ENCODE measurements around the gene TK2. TPM values are rescaled to one million over a fixed set of nuclear protein-coding genes. Genes with fewer than 3 reads are reported as not detected.

The TK2 gene
- total RNA-seq, 1 donor from 2014 or later, result 16.1 TPM

DNA sequence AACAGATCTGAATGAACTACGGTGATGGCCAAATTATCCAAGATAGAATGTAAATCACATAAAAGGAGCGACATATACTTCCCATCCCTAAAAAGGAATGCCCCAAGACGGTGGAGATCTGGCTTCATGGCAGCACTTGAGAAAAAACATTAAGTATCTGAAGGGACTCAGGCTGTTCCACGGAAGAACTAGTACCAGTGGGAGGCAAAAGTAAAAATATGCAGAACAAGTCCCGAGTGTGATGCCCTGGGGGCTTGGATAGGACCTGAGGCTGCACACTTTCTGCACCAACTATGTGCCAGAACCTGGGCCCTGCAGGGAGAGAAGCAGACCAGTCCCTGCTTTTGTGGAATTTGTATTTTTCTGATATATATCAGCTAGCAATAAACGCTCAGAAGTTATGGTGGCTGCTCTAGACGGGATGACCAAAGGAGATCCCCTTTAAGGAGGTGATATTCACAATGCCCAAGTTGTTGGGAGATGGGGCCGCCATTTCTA, 1.9 kb upstream of the TK2 start:
- H3K4me3 Mint-ChIP-seq (ENCODE audit: low read depth), result peak overlapping the region; percentile 79
- H3K4me1 Mint-ChIP-seq (ENCODE audit: low read depth), result peaks cover 23% of the 10 kb centered on the region
- H3K9me3 Mint-ChIP-seq (ENCODE audit: low read depth), result no peaks in the 10 kb centered on the region
- no peaks in the 10 kb centered on the region for H3K27me3 Mint-ChIP-seq
- peaks cover 8% of the 10 kb centered on the region for H3K36me3 Mint-ChIP-seq (ENCODE audit: insufficient read depth)
- TF ChIP-seq, protein P1, sequence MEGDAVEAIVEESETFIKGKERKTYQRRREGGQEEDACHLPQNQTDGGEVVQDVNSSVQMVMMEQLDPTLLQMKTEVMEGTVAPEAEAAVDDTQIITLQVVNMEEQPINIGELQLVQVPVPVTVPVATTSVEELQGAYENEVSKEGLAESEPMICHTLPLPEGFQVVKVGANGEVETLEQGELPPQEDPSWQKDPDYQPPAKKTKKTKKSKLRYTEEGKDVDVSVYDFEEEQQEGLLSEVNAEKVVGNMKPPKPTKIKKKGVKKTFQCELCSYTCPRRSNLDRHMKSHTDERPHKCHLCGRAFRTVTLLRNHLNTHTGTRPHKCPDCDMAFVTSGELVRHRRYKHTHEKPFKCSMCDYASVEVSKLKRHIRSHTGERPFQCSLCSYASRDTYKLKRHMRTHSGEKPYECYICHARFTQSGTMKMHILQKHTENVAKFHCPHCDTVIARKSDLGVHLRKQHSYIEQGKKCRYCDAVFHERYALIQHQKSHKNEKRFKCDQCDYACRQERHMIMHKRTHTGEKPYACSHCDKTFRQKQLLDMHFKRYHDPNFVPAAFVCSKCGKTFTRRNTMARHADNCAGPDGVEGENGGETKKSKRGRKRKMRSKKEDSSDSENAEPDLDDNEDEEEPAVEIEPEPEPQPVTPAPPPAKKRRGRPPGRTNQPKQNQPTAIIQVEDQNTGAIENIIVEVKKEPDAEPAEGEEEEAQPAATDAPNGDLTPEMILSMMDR (IDR thresholded peaks at IDR 0.05; ENCODE audit: unreplicated experiment), result no peak
- no peak for DNase-seq (ENCODE audit: low spot score, unreplicated experiment)
- H3K27ac Mint-ChIP-seq, result peak overlapping the region; percentile 94

DNA sequence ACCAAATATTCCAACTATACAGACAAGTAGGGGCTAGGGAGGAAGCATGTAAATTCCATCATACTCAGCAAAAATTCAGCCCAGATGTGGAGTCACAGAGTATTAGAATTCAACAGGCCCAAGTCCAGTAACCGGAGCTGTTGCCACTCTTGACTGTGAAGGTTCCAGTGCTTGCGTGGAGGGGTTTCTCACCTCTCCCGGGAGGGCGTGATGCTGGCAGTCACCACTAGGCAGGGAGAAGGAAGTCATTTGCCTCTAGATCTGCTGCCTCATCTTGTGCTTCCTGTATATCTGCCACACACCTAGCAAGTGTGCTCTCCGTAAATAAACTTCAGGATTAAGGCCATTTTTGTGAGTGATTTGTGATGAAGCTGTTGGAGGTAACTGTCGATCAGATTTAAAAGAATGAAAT, 1.4 kb upstream of the TK2 start:
- TF ChIP-seq, protein P1 (IDR thresholded peaks at IDR 0.05; ENCODE audit: unreplicated experiment), result peak; percentile 40
- peak overlapping the region; percentile 33 for H3K27ac Mint-ChIP-seq
- peaks cover 23% of the 10 kb centered on the region for H3K4me1 Mint-ChIP-seq (ENCODE audit: low read depth)

DNA sequence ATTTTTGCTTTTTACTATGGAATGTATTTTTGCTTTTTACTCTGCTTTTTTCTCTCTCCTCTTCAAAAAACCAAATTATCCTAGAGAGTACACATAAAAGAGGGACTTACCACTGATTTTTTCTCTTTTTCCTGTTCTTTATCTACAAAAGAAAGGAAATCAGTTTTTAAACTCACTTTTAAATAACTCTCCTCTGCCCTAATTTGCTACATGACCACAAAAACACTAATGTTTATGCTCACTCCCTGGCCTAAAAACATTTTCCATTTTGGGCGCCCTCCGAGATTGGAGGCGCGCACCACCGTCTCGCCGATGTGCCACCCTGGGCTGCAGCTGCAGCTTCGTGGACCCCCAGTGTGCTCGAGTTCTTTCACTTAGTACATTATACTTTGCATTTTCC, 1.1 kb downstream of the TK2 start:
- no peak for DNase-seq (ENCODE audit: low spot score, unreplicated experiment)
- peaks cover 13% of the 10 kb centered on the region for H3K36me3 Mint-ChIP-seq (ENCODE audit: insufficient read depth)
- peak overlapping the region; percentile 71 for H3K4me3 Mint-ChIP-seq (ENCODE audit: low read depth)
- no peaks in the 10 kb centered on the region for H3K9me3 Mint-ChIP-seq (ENCODE audit: low read depth)
- peak overlapping the region; percentile 86 for H3K27ac Mint-ChIP-seq
- H3K27me3 Mint-ChIP-seq, result no peaks in the 10 kb centered on the region
- TF ChIP-seq, protein P1 (IDR thresholded peaks at IDR 0.05; ENCODE audit: unreplicated experiment), result no peak
- peaks cover 23% of the 10 kb centered on the region for H3K4me1 Mint-ChIP-seq (ENCODE audit: low read depth)

More for the DNA sequence above, 1.4 kb upstream of the TK2 start:
- DNase-seq (ENCODE audit: low spot score, unreplicated experiment), result no peak
- no peaks in the 10 kb centered on the region for H3K9me3 Mint-ChIP-seq (ENCODE audit: low read depth)
- H3K27me3 Mint-ChIP-seq, result no peaks in the 10 kb centered on the region
- peaks cover 9% of the 10 kb centered on the region for H3K36me3 Mint-ChIP-seq (ENCODE audit: insufficient read depth)
- H3K4me3 Mint-ChIP-seq (ENCODE audit: low read depth), result peak overlapping the region; percentile 79

DNA sequence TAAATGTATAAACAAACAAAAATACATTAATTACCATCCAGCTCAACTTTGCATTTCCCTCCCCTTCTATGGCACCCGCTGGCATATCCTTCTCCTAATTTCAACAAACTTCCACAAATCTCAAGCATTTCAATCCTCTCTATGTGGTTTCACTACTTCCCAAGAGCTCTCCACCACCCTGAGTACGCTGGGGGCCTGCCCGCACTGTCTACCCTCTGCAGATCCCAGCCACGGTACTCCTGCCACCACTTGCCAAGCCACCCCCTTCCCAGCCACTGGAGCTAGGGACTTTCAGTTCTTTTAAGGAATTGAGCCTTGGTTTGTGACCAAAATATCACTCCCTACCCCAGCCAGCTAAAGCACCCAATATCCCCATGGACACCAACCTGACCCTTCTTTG, 1.9 kb downstream of the TK2 start:
- H3K4me3 Mint-ChIP-seq (ENCODE audit: low read depth), result peak overlapping the region; percentile 71

DNA sequence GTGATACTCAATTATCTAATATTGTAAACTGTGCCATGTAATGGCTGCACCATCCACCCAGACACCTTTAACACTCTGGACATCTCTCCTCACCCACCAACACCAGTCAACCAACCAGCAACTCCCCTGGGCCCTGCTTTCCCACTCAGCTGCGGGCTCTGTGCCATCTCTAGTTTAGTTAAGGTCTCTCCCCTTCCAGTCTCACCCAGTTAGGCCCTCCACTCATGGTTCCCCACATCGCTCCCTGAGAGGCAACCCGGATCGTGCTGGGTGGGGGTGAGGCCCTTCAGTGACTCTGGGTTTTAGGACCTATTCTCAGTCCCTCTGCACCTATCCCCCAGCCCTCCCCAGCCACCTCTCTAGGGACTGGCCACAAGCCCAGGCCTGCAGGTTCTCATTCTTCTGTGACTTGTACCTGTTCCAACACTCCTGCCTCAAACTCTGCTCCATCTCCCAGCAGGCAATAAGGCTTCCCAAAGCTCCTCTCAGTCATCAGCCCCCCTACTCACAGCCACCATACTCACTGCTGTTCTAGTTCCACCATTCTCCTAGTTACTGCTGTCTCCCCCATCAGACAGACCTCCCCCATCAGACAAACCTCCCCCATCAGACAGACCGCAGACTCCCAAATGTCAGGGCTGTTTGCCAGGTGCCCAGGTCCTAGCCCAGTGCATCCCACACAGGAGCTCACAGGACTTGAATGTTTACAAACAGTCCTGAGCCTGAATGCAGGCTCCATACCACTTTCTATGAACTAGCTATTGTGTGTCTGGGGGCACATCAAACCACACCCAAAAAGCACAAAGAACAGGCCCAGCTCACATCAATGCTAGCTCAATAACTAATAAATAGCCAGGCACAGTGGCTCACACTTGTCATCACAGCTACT, 2.6 kb downstream of the TK2 start:
- H3K27me3 Mint-ChIP-seq, result no peaks in the 10 kb centered on the region
- no peak overlapping the region for H3K4me3 Mint-ChIP-seq (ENCODE audit: low read depth)
- peak overlapping the region; percentile 60 for H3K27ac Mint-ChIP-seq
- H3K9me3 Mint-ChIP-seq (ENCODE audit: low read depth), result no peaks in the 10 kb centered on the region
- TF ChIP-seq, protein P1 (IDR thresholded peaks at IDR 0.05; ENCODE audit: unreplicated experiment), result no peak
- H3K4me1 Mint-ChIP-seq (ENCODE audit: low read depth), result peaks cover 17% of the 10 kb centered on the region
- H3K36me3 Mint-ChIP-seq (ENCODE audit: insufficient read depth), result peaks cover 11% of the 10 kb centered on the region
- no peak for DNase-seq (ENCODE audit: low spot score, unreplicated experiment)

More for the DNA sequence above, 1.9 kb downstream of the TK2 start:
- H3K9me3 Mint-ChIP-seq (ENCODE audit: low read depth), result no peaks in the 10 kb centered on the region
- TF ChIP-seq, protein P1 (IDR thresholded peaks at IDR 0.05; ENCODE audit: unreplicated experiment), result no peak
- DNase-seq (ENCODE audit: low spot score, unreplicated experiment), result no peak
- no peak overlapping the region for H3K27ac Mint-ChIP-seq
- H3K27me3 Mint-ChIP-seq, result no peaks in the 10 kb centered on the region
- H3K36me3 Mint-ChIP-seq (ENCODE audit: insufficient read depth), result peaks cover 11% of the 10 kb centered on the region
- peaks cover 19% of the 10 kb centered on the region for H3K4me1 Mint-ChIP-seq (ENCODE audit: low read depth)
